ENCODE results near the gene NLGN1. TPM values are rescaled to one million over a fixed set of nuclear protein-coding genes. Genes with fewer than 3 reads are reported as not detected.

NLGN1 gene
- total RNA-seq, 1 experiment from 2014 or later = 5.2 TPM

DNA sequence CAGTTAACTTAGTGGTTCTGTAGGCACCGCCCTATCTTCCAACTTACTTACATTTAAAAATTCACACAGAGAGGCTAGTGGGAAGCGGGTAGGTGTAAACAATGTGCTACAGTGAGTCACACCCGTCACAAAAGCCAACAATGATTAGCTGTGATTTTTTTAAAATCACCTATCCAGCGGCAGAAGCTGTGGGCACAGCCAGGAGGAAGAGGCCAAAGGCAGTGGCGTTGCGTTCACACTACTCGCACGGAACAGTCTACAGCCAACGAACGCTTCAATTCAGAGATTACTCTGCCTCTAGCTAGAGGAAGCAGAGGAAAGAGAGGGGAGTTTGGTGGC, 2.5 kb upstream of the NLGN1 start:
- Histone ChIP-seq H3K23me2 (ENCODE audit: insufficient read length, low read depth, low read length, poor library complexity, severe bottlenecking) (peaks cover 21% of the 10 kb centered on the region), H4K5ac (ENCODE audit: insufficient read length, low read depth, low read length) (no peak overlapping the region), H4K91ac (ENCODE audit: insufficient read length, low read depth, low read length) (no peak overlapping the region), H2BK15ac (ENCODE audit: low read depth, low read length) (no peak overlapping the region), H3T11ph (ENCODE audit: low read length) (no peak overlapping the region), H2AK5ac (ENCODE audit: insufficient read length, low read length) (no peak overlapping the region), H4K8ac (replicated peaks; ENCODE audit: insufficient read length, low read depth, low read length) (no peak overlapping the region), H3K79me2 (ENCODE audit: insufficient read depth, low read length) (no peaks in the 10 kb centered on the region; the same call in 1 of the 2 replicates), H4K20me1 (ENCODE audit: control insufficient read depth, insufficient read depth, insufficient read length) (no peaks in the 10 kb centered on the region), H3K79me1 (ENCODE audit: insufficient read depth, low read depth, low read length, poor library complexity, severe bottlenecking) (no peaks in the 10 kb centered on the region), H2BK12ac (ENCODE audit: insufficient read length, low read depth, low read length) (no peak overlapping the region), H3K4ac (ENCODE audit: low read depth, low read length) (no peak overlapping the region), H3K9me3 (ENCODE audit: control insufficient read depth, low read depth, low read length) (no peaks in the 10 kb centered on the region), H2BK5ac (ENCODE audit: insufficient read length, low read length) (no peak overlapping the region), H3K27ac (ENCODE audit: insufficient read length, low read depth, low read length) (peak overlapping the region; percentile 50), H3K18ac (ENCODE audit: insufficient read length, low read depth, low read length) (peak overlapping the region; percentile 58), H2AFZ (ENCODE audit: low read length) (no peak overlapping the region), H3K14ac (ENCODE audit: insufficient read depth, low read length) (peak overlapping the region; percentile 20; the same call in 1 of the 2 replicates), H3K27me3 (ENCODE audit: insufficient read depth, low read length) (no peaks in the 10 kb centered on the region), H3K9ac (ENCODE audit: extremely low read depth, insufficient read length, low read length) (peak overlapping the region; percentile 54), H2BK120ac (ENCODE audit: low read depth, low read length, poor library complexity, severe bottlenecking) (no peak overlapping the region), H3K4me1 (ENCODE audit: insufficient read depth, low read length) (no peaks in the 10 kb centered on the region), H3K56ac (ENCODE audit: insufficient read length, low read depth, low read length) (no peak overlapping the region), H2BK20ac (ENCODE audit: low read depth, low read length, poor library complexity, severe bottlenecking) (no peak overlapping the region), H3K4me2 (ENCODE audit: insufficient read depth, insufficient read length, low read length) (peak overlapping the region; percentile 88), H3K23ac (ENCODE audit: insufficient read length, low read depth, low read length) (no peak overlapping the region)
- TF ChIP-seq, protein P1, sequence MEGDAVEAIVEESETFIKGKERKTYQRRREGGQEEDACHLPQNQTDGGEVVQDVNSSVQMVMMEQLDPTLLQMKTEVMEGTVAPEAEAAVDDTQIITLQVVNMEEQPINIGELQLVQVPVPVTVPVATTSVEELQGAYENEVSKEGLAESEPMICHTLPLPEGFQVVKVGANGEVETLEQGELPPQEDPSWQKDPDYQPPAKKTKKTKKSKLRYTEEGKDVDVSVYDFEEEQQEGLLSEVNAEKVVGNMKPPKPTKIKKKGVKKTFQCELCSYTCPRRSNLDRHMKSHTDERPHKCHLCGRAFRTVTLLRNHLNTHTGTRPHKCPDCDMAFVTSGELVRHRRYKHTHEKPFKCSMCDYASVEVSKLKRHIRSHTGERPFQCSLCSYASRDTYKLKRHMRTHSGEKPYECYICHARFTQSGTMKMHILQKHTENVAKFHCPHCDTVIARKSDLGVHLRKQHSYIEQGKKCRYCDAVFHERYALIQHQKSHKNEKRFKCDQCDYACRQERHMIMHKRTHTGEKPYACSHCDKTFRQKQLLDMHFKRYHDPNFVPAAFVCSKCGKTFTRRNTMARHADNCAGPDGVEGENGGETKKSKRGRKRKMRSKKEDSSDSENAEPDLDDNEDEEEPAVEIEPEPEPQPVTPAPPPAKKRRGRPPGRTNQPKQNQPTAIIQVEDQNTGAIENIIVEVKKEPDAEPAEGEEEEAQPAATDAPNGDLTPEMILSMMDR (conservative IDR thresholded peaks at IDR 0.05) = no peak
- no peak for DNase-seq
- peaks cover 25 to 27% of the 10 kb centered on the region in 2 experiments for H3K4me1 Mint-ChIP-seq
- H3K36me3 Mint-ChIP-seq (ENCODE audit: insufficient read depth in 1 of 3, low read depth in 3 of 3) = no peaks in the 10 kb centered on the region
- peak overlapping the region; percentile 79 to 94 (median 93) for H3K27ac Mint-ChIP-seq
- peaks cover 32% of the 10 kb centered on the region for H3K27me3 Mint-ChIP-seq (ENCODE audit: low read depth)
- peak overlapping the region; percentile 90 to 99 for H3K4me3 Mint-ChIP-seq
- no CpG with 5 or more reads among the region's 10 CpGs for WGBS (ENCODE audit: extremely low coverage, insufficient read length, low lambda C conversion rate)
- no peaks in the 10 kb centered on the region for H3K9me3 Mint-ChIP-seq

All from H9 (cell line).